H1 (cell line): ENCODE data around the gene BARHL2. TPM values are rescaled to one million over a fixed set of nuclear protein-coding genes. Genes with fewer than 3 reads are reported as not detected.

Experiments
- ATF2 ChIP-seq: IDR thresholded peaks from 2 replicates; pipeline ENCODE4 v1.6.1; 2012; ENCODE audit warnings: low read length, inconsistent platforms
- BACH1 ChIP-seq: IDR thresholded peaks from 2 replicates; pipeline ENCODE4 v1.6.1; 2012; ENCODE audit warnings: low read length, improper control_type of control experiment
- CBX8 ChIP-seq: fragments of 300-800, 300-1000 bp; sonication (generic); IDR thresholded peaks from 2 replicates; pipeline ENCODE4 v1.7.1; 2016; ENCODE audit warnings: low read depth, low read length, borderline replicate concordance
- CTBP2 ChIP-seq: IDR thresholded peaks from 2 replicates; pipeline ENCODE4 v1.7.0; 2011; ENCODE audit warnings: borderline replicate concordance, mild to moderate bottlenecking, moderate library complexity, mixed read lengths, low read length; ENCODE audit not compliant: insufficient read depth, insufficient read length
- CTCF ChIP-seq, 3 experiments: IDR thresholded peaks; 1 replicate in 2 of 3; 2 replicates in 1 of 3; pipeline versions ENCODE4 v1.5.1 to v1.6.1; 2011; ENCODE audit warnings: low read length in 3 of 3, mild to moderate bottlenecking in 3 of 3, inconsistent platforms in 2 of 3, low read depth in 1 of 3, moderate library complexity in 1 of 3; ENCODE audit not compliant: insufficient read depth in 1 of 3; ENCODE audit errors: control extremely low read depth in 1 of 3
- FOSL1 ChIP-seq: IDR thresholded peaks from 2 replicates; pipeline ENCODE4 v1.6.1; 2011; ENCODE audit warnings: mild to moderate bottlenecking, low read depth, low read length, moderate library complexity; ENCODE audit not compliant: insufficient read depth
- GTF2F1 ChIP-seq: IDR thresholded peaks from 2 replicates; pipeline ENCODE4 v1.6.1; 2012; ENCODE audit warnings: low read depth, low read length, improper control_type of control experiment, borderline replicate concordance
- HDAC6 ChIP-seq: IDR thresholded peaks from one replicate; pipeline ENCODE4 v1.7.1; 2012; ENCODE audit warnings: low read depth, mild to moderate bottlenecking, inconsistent platforms, low read length, moderate library complexity
- JUN ChIP-seq: IDR thresholded peaks from 2 replicates; pipeline ENCODE4 v1.6.1; 2011; ENCODE audit warnings: low read depth, mild to moderate bottlenecking, improper control_type of control experiment, low read length
- KDM4A ChIP-seq: IDR thresholded peaks from one replicate; pipeline ENCODE4 v1.7.1; 2012; ENCODE audit warnings: low read depth, mild to moderate bottlenecking, moderate library complexity, low read length, inconsistent platforms; ENCODE audit not compliant: severe bottlenecking
- POLR2AphosphoS5 ChIP-seq: IDR thresholded peaks from 2 replicates; pipeline ENCODE4 v1.6.1; 2011; ENCODE audit warnings: low read depth, low read length
- RAD21 ChIP-seq, 2 experiments: IDR thresholded peaks in 1 of 2; conservative IDR thresholded peaks in 1 of 2; 2 replicates each; pipeline ENCODE4 v1.6.1; 2011; ENCODE audit warnings: low read depth in 2 of 2, low read length in 2 of 2, improper control_type of control experiment in 1 of 2, inconsistent platforms in 1 of 2, mild to moderate bottlenecking in 1 of 2, moderate library complexity in 1 of 2
- RNF2 ChIP-seq: fragments of 200-900, 300-1000 bp; sonication (generic); IDR thresholded peaks from 2 replicates; pipeline ENCODE4 v1.7.1; 2016; ENCODE audit warnings: borderline replicate concordance, low read depth, mild to moderate bottlenecking, antibody characterized with exemption, low read length; ENCODE audit not compliant: poor library complexity, severe bottlenecking; ENCODE audit errors: missing control alignments
- RXRA ChIP-seq: IDR thresholded peaks from 2 replicates; pipeline ENCODE4 v1.6.1; 2011; ENCODE audit warnings: low read depth, mild to moderate bottlenecking, low read length, moderate library complexity; ENCODE audit not compliant: insufficient read depth
- SIN3A ChIP-seq, 2 experiments: IDR thresholded peaks in 1 of 2; conservative IDR thresholded peaks in 1 of 2; 2 replicates each; pipeline ENCODE4 v1.6.1; 2011 to 2012; ENCODE audit warnings: low read length in 2 of 2, improper control_type of control experiment in 1 of 2, low read depth in 1 of 2, mild to moderate bottlenecking in 1 of 2
- SP4 ChIP-seq: IDR thresholded peaks from 2 replicates; pipeline ENCODE4 v1.6.1; 2012; ENCODE audit warnings: low read length, inconsistent platforms
- TBP ChIP-seq: IDR thresholded peaks from 2 replicates; pipeline ENCODE4 v1.6.1; 2011; ENCODE audit warnings: low read depth, low read length, improper control_type of control experiment
- YY1 ChIP-seq: IDR thresholded peaks from 2 replicates; pipeline ENCODE4 v1.6.1; 2011; ENCODE audit warnings: low read depth, mild to moderate bottlenecking, low read length
- polyA plus RNA-seq, 7 experiments: library from polyadenylated mRNA; depleted of rRNA in 3 of 7; stranded (reverse) in 5 of 7; unstranded in 2 of 7; fragments of >200 nt in 5 of 7; fragments of 200-250 nt in 2 of 7; gene quantifications; 1 replicate in 5 of 7; 2 replicates in 1 of 7; 4 replicates in 1 of 7; pipeline versions ENCODE4 v1.2.1 to v1.2.3, GENCODE V29; 2011 to 2013; ENCODE audit warnings: missing spikeins in 2 of 7, mixed read lengths in 2 of 7
- total RNA-seq: library from RNA; stranded (reverse); fragmentation: NEBNext Ultra II Directional; extraction: Animal tissue kit (Norgen Biotek cat#: 25700); gene quantifications from 2 replicates; pipeline ENCODE4 v1.2.1, GENCODE V29; 2021

BARHL2 gene
- total and polyA plus RNA-seq, 2 of the 8 experiments (the other 6 are each of a cell fraction or from before 2014, with no cell fraction given) = 0.15 TPM; not detected in 1

DNA sequence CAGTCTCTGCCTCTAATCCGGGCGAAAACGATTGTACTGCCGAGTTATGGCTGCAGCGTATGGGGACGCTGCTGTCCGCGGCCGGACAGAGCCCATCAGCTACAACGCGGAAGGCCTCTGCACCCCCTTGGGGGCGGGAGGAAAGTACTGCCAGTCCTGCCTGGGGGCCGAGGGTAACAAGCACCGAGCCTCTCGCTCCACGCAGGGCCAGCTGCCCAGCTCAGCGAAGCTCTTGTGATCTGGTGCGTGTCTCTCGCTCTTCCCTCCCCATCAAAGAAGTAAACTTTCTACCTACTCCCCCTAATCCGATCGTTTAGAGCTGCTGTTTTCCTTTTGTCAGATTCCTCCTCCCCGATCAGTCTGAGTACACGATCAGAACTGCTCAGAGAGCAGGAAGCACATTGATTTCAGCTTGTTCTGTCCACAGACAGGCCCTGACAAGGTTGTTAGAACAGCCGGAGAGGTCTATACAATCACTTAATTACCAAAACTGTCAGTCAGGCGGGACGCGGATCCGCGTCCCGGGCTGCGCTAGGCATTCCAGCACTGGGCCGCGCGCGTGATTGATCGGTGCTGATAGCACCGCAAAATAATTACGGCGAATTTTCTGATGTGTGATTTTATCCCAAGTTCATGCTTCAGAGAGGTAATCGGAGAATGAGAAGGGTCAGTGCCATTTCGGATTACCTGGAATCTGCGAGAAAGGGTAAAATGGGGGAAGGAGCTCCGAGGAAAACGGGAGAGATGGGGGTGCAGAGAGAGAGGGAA, 8.7 kb upstream of the BARHL2 start (continued):
- no peak for TF ChIP-seq ATF2
- TF ChIP-seq CBX8 = peak; percentile 98
- TF ChIP-seq KDM4A = no peak
- peak; percentile 9 to 30; a peak in 2 of 4 replicates for TF ChIP-seq RAD21 (IDR thresholded peaks at IDR 0.05 in 1 of 2, conservative IDR thresholded peaks at IDR 0.05 in 1 of 2; ENCODE audit: low read depth in 2 of 2, low read length in 2 of 2)
- TF ChIP-seq RXRA = no peak
- TF ChIP-seq RNF2 = peak; percentile 78
- TF ChIP-seq BACH1 = no peak
- no peak for TF ChIP-seq YY1
- no peak for TF ChIP-seq JUN
- no peak for TF ChIP-seq SP4
- TF ChIP-seq CTBP2 = peak; percentile 63
- TF ChIP-seq HDAC6 = no peak
- no peak for TF ChIP-seq GTF2F1
- TF ChIP-seq TBP = no peak
- no peak for TF ChIP-seq POLR2AphosphoS5
- peak in 2 of 3 experiments; percentile 2 to 8; a peak in 1 of 4 replicates for TF ChIP-seq CTCF (IDR thresholded peaks at IDR 0.05; ENCODE audit: control extremely low read depth in 1 of 3, insufficient read depth in 1 of 3, low read depth in 1 of 3, low read length in 3 of 3)
- TF ChIP-seq FOSL1 = no peak
- no peak for TF ChIP-seq SIN3A (conservative IDR thresholded peaks at IDR 0.05 in 1 of 2, IDR thresholded peaks at IDR 0.05 in 1 of 2; ENCODE audit: low read depth in 1 of 2, low read length in 2 of 2)
